Measurements from ENCODE around the gene RBP5. TPM values are rescaled to one million over a fixed set of nuclear protein-coding genes. Genes with fewer than 3 reads are reported as not detected.
A peak's percentile ranks its signal among the peaks of the same experiment; 100 is the strongest.

RBP5 gene
- total and polyA plus RNA-seq, 9 of the 15 experiments (the other 6 are each of a cell fraction or from before 2014, with no cell fraction given) = 8.6 to 22.5 (median 11.4) TPM

DNA sequence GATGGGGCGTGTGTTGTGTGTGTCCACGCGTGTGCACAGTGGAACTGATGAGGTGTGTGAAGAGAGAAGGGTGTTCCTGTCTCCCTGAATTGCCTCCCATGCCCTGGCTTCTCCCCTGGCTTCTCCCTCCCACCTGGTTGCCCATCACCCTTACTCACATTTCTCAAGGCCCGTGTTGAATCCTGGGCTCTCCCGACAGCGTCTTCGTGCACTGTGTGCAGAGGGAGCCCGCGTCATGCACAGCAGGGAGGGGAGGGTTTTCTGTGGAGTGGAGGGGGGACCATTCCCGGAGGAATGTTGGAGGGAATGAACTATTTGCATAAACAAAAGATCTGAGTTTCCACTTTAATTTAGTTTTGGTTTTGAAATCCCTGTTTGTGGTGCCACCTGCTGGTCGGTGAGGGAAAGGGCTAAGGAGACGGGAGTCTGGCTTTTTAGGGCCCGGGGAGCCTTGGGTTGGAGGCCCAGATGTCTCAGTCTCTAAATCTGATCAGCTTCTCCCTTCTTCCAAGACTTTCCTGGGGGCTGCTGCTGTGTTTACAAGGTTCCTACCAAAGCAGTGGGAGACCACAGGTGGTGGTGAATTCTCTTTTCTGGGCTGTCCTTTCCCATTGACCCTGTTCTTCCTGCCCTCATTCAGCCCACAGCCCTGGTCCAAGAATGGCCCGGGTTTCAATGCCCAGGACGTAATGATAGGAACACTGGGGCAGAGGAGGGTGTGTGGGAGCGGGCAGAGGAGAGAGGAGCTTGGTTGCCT, 36.3 kb downstream of the RBP5 start, which contains the start of gene C1R (continued):
- TF ChIP-seq, protein P1, sequence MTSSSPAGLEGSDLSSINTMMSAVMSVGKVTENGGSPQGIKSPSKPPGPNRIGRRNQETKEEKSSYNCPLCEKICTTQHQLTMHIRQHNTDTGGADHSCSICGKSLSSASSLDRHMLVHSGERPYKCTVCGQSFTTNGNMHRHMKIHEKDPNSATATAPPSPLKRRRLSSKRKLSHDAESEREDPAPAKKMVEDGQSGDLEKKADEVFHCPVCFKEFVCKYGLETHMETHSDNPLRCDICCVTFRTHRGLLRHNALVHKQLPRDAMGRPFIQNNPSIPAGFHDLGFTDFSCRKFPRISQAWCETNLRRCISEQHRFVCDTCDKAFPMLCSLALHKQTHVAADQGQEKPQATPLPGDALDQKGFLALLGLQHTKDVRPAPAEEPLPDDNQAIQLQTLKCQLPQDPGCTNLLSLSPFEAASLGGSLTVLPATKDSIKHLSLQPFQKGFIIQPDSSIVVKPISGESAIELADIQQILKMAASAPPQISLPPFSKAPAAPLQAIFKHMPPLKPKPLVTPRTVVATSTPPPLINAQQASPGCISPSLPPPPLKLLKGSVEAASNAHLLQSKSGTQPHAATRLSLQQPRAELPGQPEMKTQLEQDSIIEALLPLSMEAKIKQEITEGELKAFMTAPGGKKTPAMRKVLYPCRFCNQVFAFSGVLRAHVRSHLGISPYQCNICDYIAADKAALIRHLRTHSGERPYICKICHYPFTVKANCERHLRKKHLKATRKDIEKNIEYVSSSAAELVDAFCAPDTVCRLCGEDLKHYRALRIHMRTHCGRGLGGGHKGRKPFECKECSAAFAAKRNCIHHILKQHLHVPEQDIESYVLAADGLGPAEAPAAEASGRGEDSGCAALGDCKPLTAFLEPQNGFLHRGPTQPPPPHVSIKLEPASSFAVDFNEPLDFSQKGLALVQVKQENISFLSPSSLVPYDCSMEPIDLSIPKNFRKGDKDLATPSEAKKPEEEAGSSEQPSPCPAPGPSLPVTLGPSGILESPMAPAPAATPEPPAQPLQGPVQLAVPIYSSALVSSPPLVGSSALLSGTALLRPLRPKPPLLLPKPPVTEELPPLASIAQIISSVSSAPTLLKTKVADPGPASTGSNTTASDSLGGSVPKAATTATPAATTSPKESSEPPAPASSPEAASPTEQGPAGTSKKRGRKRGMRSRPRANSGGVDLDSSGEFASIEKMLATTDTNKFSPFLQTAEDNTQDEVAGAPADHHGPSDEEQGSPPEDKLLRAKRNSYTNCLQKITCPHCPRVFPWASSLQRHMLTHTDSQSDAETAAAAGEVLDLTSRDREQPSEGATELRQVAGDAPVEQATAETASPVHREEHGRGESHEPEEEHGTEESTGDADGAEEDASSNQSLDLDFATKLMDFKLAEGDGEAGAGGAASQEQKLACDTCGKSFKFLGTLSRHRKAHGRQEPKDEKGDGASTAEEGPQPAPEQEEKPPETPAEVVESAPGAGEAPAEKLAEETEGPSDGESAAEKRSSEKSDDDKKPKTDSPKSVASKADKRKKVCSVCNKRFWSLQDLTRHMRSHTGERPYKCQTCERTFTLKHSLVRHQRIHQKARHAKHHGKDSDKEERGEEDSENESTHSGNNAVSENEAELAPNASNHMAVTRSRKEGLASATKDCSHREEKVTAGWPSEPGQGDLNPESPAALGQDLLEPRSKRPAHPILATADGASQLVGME (CRISPR knock-in tag; IDR thresholded peaks at IDR 0.05) = no peak
- TF ChIP-seq EZH2 (IDR thresholded peaks at IDR 0.05; ENCODE audit: borderline replicate concordance, low read depth, low read length) (no peak), ZBTB8A (IDR thresholded peaks at IDR 0.05; ENCODE audit: partially characterized antibody) (no peak), TEAD2 (tag; IDR thresholded peaks at IDR 0.05) (no peak), RAD21 (CRISPR knock-in tag; conservative IDR thresholded peaks at IDR 0.05 in 1 of 2, IDR thresholded peaks at IDR 0.05 in 1 of 2) (peak; percentile 60 to 67), RBFOX2 (IDR thresholded peaks at IDR 0.05; ENCODE audit: low read depth, low read length) (no peak), TCF7 (IDR thresholded peaks at IDR 0.05; ENCODE audit: borderline replicate concordance) (no peak), TCFL5 (CRISPR knock-in tag; conservative IDR thresholded peaks at IDR 0.05) (no peak), POLR2AphosphoS2 (IDR thresholded peaks at IDR 0.05; ENCODE audit: low read length) (no peak), U2AF1 (optimal IDR thresholded peaks at IDR 0.05; ENCODE audit: low read depth, low read length) (no peak), YY1 (IDR thresholded peaks at IDR 0.05; ENCODE audit: borderline replicate concordance in 1 of 3, control insufficient read depth in 1 of 3, extremely low read depth in 1 of 3, insufficient read depth in 3 of 3, insufficient read length in 1 of 3, insufficient replicate concordance in 2 of 3, low read depth in 1 of 3, low read length in 2 of 3) (no peak), ZSCAN29 (IDR thresholded peaks at IDR 0.05) (no peak)
- TF ChIP-seq, protein P2, sequence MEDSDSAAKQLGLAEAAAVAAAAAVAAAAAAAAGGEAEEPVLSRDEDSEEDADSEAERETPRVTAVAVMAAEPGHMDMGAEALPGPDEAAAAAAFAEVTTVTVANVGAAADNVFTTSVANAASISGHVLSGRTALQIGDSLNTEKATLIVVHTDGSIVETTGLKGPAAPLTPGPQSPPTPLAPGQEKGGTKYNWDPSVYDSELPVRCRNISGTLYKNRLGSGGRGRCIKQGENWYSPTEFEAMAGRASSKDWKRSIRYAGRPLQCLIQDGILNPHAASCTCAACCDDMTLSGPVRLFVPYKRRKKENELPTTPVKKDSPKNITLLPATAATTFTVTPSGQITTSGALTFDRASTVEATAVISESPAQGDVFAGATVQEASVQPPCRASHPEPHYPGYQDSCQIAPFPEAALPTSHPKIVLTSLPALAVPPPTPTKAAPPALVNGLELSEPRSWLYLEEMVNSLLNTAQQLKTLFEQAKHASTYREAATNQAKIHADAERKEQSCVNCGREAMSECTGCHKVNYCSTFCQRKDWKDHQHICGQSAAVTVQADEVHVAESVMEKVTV (CRISPR knock-in tag; IDR thresholded peaks at IDR 0.05) = 0 out of 2 replicates have a peak, but pooled peaks have one; percentile 33
- TF ChIP-seq, protein P3, sequence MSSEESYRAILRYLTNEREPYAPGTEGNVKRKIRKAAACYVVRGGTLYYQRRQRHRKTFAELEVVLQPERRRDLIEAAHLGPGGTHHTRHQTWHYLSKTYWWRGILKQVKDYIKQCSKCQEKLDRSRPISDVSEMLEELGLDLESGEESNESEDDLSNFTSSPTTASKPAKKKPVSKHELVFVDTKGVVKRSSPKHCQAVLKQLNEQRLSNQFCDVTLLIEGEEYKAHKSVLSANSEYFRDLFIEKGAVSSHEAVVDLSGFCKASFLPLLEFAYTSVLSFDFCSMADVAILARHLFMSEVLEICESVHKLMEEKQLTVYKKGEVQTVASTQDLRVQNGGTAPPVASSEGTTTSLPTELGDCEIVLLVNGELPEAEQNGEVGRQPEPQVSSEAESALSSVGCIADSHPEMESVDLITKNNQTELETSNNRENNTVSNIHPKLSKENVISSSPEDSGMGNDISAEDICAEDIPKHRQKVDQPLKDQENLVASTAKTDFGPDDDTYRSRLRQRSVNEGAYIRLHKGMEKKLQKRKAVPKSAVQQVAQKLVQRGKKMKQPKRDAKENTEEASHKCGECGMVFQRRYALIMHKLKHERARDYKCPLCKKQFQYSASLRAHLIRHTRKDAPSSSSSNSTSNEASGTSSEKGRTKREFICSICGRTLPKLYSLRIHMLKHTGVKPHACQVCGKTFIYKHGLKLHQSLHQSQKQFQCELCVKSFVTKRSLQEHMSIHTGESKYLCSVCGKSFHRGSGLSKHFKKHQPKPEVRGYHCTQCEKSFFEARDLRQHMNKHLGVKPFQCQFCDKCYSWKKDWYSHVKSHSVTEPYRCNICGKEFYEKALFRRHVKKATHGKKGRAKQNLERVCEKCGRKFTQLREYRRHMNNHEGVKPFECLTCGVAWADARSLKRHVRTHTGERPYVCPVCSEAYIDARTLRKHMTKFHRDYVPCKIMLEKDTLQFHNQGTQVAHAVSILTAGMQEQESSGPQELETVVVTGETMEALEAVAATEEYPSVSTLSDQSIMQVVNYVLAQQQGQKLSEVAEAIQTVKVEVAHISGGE (CRISPR knock-in tag; IDR thresholded peaks at IDR 0.05) = no peak
